Transverse colon (tissue), 3 donors: ENCODE results near the gene IGSF21.

Experiments used
- POLR2A ChIP-seq: fragments of 450-650 bp; IDR thresholded peaks from one replicate; pipeline ENCODE4 v1.6.1; 2016; ENCODE audit warnings: antibody characterized with exemption, mild to moderate bottlenecking, moderate library complexity
- POLR2AphosphoS5 ChIP-seq, 3 donors: sonication (generic); formaldehyde crosslinking; IDR thresholded peaks; one replicate each; pipeline ENCODE4 v1.6.1; 2016; ENCODE audit warnings: antibody characterized with exemption in 3 of 3

DNA sequence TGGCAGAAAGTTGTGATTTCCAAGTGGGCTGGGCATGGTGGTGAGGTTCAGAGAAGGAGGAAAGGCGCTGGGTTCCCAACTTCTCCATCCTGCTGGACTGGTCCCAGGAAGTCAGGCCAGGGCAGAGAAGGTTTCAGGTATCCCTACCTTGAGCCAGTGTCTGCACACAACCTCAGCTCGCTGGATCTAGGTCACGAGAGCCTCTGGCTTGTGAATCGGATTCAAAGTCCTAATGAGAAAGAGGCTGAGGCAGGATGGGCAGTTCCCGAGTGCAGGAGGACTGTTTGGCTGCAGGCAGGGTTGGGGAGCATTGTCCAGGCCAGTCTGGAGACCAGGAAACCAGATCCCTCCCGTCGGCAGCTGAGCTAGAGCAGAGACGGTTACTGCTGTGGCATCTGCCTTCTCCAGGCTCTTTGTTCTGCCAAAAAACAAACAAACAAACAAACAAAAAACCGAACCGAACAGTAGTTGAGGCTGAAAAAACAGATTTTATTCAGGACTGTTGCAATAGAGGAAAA, 19.5 kb upstream of the IGSF21 start:
- TF ChIP-seq POLR2A (no peak), POLR2AphosphoS5 (IDR thresholded peaks at IDR 0.05) (no peak)
